Measurements from ENCODE around the gene EML6.

EML6 gene

GRCh38 chr2:54845094-54845493, 121.6 kb downstream of the EML6 start:
- TF ChIP-seq CTCF (IDR thresholded peaks at IDR 0.05; ENCODE audit: insufficient read depth, low read depth, low read length, missing control alignments) = no peak
- no peak overlapping the region for H3K4me3 ChIP-seq (ENCODE audit: low read depth, low read length)
- DNase-seq (ENCODE audit: low read depth) = no peak

GRCh38 chr2:54845514-54845913, 122.1 kb downstream of the EML6 start:
- peak; percentile 5 for DNase-seq (ENCODE audit: low read depth)
- TF ChIP-seq CTCF (IDR thresholded peaks at IDR 0.05; ENCODE audit: insufficient read depth, low read depth, low read length, missing control alignments) = no peak
- H3K4me3 ChIP-seq (ENCODE audit: low read depth, low read length) = no peak overlapping the region

GRCh38 chr2:54850171-54851122, 127.0 kb downstream of the EML6 start:
- H3K4me3 ChIP-seq (ENCODE audit: low read depth, low read length) = no peak overlapping the region
- no peak for DNase-seq (ENCODE audit: low read depth)
- TF ChIP-seq CTCF (IDR thresholded peaks at IDR 0.05; ENCODE audit: insufficient read depth, low read depth, low read length, missing control alignments) = no peak

- H3K4me3 ChIP-seq (ENCODE audit: low read depth, low read length) = no peak overlapping the region
- no peak for TF ChIP-seq CTCF (IDR thresholded peaks at IDR 0.05; ENCODE audit: insufficient read depth, low read depth, low read length, missing control alignments)
- DNase-seq (ENCODE audit: low read depth) = no peak
Measured at GRCh38 chr2:54853616-54854310, 130.3 kb downstream of the EML6 start.

- no peak for TF ChIP-seq CTCF (IDR thresholded peaks at IDR 0.05; ENCODE audit: insufficient read depth, low read depth, low read length, missing control alignments)
- no peak for DNase-seq (ENCODE audit: low read depth)
Measured at GRCh38 chr2:54855434-54855833, 132.0 kb downstream of the EML6 start.

GRCh38 chr2:54858021-54858681, 134.7 kb downstream of the EML6 start:
- H3K4me3 ChIP-seq (ENCODE audit: low read depth, low read length) = no peak overlapping the region
- TF ChIP-seq CTCF (IDR thresholded peaks at IDR 0.05; ENCODE audit: insufficient read depth, low read depth, low read length, missing control alignments) = no peak
- no peak for DNase-seq (ENCODE audit: low read depth)

More at GRCh38 chr2:54855434-54855833, 132.0 kb downstream of the EML6 start:
- H3K4me3 ChIP-seq (ENCODE audit: low read depth, low read length) = no peak overlapping the region

All from GM12865 (cell line).